Caco-2 (cell line): ENCODE results near the gene CT45A10. TPM values are rescaled to one million over a fixed set of nuclear protein-coding genes. Genes with fewer than 3 reads are reported as not detected.

ENCODE experiments used
- Bru-seq: library from RNA; stranded (reverse); fragments of 400-500 nt; gene quantifications from one replicate; lab custom pipeline; 2021; lab: Mats Ljungman, UMichigan
- BruChase-seq, 2 experiments: library from RNA; stranded (reverse); fragments of 400-500 nt; gene quantifications; one replicate each; lab custom pipeline; 2021; lab: Mats Ljungman, UMichigan
- BruUV-seq: library from RNA; stranded (reverse); fragments of 400-500 nt; replicated peaks from 2 replicates; lab custom pipeline; 2021; lab: Mats Ljungman, UMichigan
- CTCF ChIA-PET: fragments of 300-600 bp; sonication (Branson Sonifier 250); formaldehyde crosslinking; loops from one replicate; lab custom pipeline; 2022; ENCODE audit warnings: antibody characterized with exemption; lab: Charles Lee
- POLR2A ChIA-PET: fragments of 300-600 bp; sonication (Branson Sonifier 250); formaldehyde crosslinking; loops from one replicate; lab custom pipeline; 2022; ENCODE audit warnings: antibody characterized with exemption; lab: Charles Lee
- DNase-seq, 2 experiments: peaks; one replicate each; pipeline versions ENCODE4 v3.0.0 to v3.0.0-alpha.2; 2020 to 2022
- H3K27me3 ChIP-seq: replicated peaks from 2 replicates; pipeline ENCODE4 v1.6.0; 2011; ENCODE audit warnings: low read length; ENCODE audit not compliant: control insufficient read depth, insufficient read depth
- H3K36me3 ChIP-seq: 2 replicates; pipeline ENCODE4 v1.5.1; 2011; ENCODE audit warnings: low read length; ENCODE audit not compliant: control insufficient read depth, insufficient read depth
- H3K4me1 ChIP-seq: fragments of 250-450 bp; sonication (Bioruptor Pico); 2 replicates; pipeline ENCODE4 v1.5.1; 2020; ENCODE audit warnings: mild to moderate bottlenecking
- H3K4me3 ChIP-seq: 2 replicates; pipeline ENCODE4 v1.5.1; 2011; ENCODE audit warnings: low read depth, mild to moderate bottlenecking, control low read depth, low read length
- H3K9me3 ChIP-seq: fragments of 250-450 bp; sonication (Bioruptor Pico); 2 replicates; pipeline ENCODE4 v1.5.1; 2020; ENCODE audit warnings: mild to moderate bottlenecking, moderate library complexity
- H3K27ac Mint-ChIP-seq: one replicate; pipeline ENCODE4 v1.8.0; 2022; ENCODE audit warnings: mixed read lengths; ENCODE audit not compliant: unreplicated experiment
- H3K27me3 Mint-ChIP-seq: one replicate; pipeline ENCODE4 v1.8.0; 2022; ENCODE audit warnings: mixed read lengths; ENCODE audit not compliant: insufficient read depth, unreplicated experiment
- H3K36me3 Mint-ChIP-seq: one replicate; pipeline ENCODE4 v1.8.0; 2022; ENCODE audit warnings: mild to moderate bottlenecking, mixed read lengths; ENCODE audit not compliant: insufficient read depth, unreplicated experiment
- H3K4me1 Mint-ChIP-seq: one replicate; pipeline ENCODE4 v1.8.0; 2022; ENCODE audit warnings: low read depth, mixed read lengths; ENCODE audit not compliant: unreplicated experiment
- H3K4me3 Mint-ChIP-seq: one replicate; pipeline ENCODE4 v1.8.0; 2022; ENCODE audit warnings: mild to moderate bottlenecking, moderate library complexity, mixed read lengths; ENCODE audit not compliant: unreplicated experiment
- H3K9me3 Mint-ChIP-seq: one replicate; pipeline ENCODE4 v1.8.0; 2022; ENCODE audit warnings: mixed read lengths; ENCODE audit not compliant: unreplicated experiment
- intact Hi-C: fragments of 100-400 bp; cut with micrococcal nuclease; formaldehyde crosslinking; loops from one replicate; pipeline ENCODE4 v1.10.0; 2022; ENCODE audit not compliant: unreplicated experiment
- long read RNA-seq: library from polyadenylated mRNA; stranded (forward); transcript quantifications from one replicate; pipeline ENCODE4 v2.0.0, GENCODE V29; 2022
- total RNA-seq: library from RNA; stranded (reverse); gene quantifications from 2 replicates; pipeline ENCODE4 v1.2.3, GENCODE V29; 2022
- TF ChIP-seq, protein P1 (sequence below), 2 experiments: fragments of 200-600 bp in 1 of 2; IDR thresholded peaks; 1 replicate in 1 of 2; 2 replicates in 1 of 2; pipeline versions ENCODE4 v1.5.1 to v1.8.0; 2011 to 2022; ENCODE audit warnings: antibody characterized with exemption in 1 of 2, control low read depth in 1 of 2, inconsistent platforms in 1 of 2, low read depth in 1 of 2, low read length in 1 of 2, mild to moderate bottlenecking in 1 of 2, moderate library complexity in 1 of 2; ENCODE audit not compliant: insufficient read depth in 1 of 2, severe bottlenecking in 1 of 2, unreplicated experiment in 1 of 2

Gene CT45A10, protein sequence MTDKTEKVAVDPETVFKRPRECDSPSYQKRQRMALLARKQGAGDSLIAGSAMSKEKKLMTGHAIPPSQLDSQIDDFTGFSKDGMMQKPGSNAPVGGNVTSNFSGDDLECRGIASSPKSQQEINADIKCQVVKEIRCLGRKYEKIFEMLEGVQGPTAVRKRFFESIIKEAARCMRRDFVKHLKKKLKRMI
- total RNA-seq (not detected in 2 replicates), Bru-seq, nascent RNA (not detected), BruChase-seq, experiment 1, labeled RNA remaining after a 2-hour chase (not detected), BruChase-seq, experiment 2, labeled RNA remaining after a 6-hour chase (not detected)
- long read RNA-seq: 0 reads

DNA sequence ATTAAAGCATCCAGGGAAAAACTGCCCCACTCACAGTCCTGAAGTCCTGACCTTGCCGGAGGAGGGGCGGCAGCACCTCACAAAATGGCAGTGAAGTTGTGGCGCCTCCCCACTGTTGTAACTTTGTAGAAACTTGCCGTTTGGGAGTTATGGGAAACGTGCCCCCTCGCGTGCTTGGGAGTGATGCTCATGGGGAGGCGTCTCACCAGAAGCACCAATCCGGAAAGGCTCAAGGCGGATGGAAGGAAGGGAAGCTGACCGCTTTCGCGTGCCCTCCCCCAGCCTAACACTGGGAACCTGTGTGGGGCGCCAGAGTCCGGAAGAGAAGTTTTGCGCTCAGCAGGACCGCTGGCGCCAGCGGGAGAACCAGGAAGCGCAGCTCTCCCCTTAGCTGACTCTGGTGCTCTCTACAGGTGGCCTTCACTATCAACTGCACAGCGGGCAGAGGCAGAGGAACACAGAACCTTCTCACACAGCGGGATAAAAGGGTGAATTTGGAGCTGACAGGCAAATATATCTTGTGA, at the start of gene CT45A10, which contains the start of gene SAGE1:
CT45A10 (minus strand) TSS at position 151 of the 524 bp plus-strand sequence. CDS start 8,100 bp downstream, outside the sequence.
SAGE1 (plus strand) TSS at position 423 of the 524 bp plus-strand sequence. CDS start 2,527 bp downstream, outside the sequence.
- no peaks in the 10 kb centered on the region for H3K9me3 Mint-ChIP-seq

DNA sequence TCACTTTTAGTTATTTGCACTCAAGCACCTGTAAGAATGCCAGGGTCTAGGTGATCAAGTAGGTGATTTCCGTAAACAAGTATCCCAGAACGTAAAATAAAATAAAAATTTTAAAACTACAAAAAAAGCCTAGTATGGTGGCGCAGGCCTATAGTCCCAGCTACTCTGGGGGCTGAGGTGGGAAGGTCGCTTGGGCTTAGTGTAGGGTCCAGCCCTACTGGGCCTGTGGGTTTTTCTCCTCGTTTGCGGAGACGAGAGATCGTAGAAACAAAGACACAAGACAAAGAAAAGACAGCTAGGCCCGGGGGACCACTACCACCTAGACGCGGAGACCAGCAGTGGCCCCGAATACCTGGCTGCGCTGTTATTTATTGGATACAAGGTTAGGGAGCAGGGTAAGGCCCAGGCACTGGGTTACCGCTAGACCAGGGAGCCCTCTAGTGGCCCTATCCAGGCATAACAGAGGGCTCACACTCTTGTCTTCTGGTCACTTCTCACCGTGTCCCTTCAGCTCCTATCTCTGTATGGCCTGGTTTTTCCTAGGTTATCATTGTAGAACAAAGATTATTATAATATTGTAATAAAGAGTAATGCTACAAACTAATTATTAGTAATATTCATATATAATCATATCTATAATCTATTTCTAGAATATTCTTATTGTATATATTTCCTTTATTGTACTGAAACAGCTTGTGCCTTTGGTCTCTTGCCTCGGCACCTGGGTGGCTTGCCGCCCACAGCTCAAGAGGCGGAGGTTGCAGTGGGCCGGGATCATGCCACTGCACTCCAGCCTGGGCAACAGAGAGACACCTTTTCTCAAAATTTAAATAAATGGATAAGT, 38.6 kb upstream of the CT45A10 start:
- H3K27ac Mint-ChIP-seq: no peak overlapping the region
- Histone ChIP-seq H3K36me3 (no peaks in the 10 kb centered on the region), H3K9me3 (no peaks in the 10 kb centered on the region), H3K4me1 (no peaks in the 10 kb centered on the region), H3K4me3 (no peak overlapping the region), H3K27me3 (no peaks in the 10 kb centered on the region)
- TF ChIP-seq, protein P1, sequence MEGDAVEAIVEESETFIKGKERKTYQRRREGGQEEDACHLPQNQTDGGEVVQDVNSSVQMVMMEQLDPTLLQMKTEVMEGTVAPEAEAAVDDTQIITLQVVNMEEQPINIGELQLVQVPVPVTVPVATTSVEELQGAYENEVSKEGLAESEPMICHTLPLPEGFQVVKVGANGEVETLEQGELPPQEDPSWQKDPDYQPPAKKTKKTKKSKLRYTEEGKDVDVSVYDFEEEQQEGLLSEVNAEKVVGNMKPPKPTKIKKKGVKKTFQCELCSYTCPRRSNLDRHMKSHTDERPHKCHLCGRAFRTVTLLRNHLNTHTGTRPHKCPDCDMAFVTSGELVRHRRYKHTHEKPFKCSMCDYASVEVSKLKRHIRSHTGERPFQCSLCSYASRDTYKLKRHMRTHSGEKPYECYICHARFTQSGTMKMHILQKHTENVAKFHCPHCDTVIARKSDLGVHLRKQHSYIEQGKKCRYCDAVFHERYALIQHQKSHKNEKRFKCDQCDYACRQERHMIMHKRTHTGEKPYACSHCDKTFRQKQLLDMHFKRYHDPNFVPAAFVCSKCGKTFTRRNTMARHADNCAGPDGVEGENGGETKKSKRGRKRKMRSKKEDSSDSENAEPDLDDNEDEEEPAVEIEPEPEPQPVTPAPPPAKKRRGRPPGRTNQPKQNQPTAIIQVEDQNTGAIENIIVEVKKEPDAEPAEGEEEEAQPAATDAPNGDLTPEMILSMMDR (IDR thresholded peaks at IDR 0.05; ENCODE audit: insufficient read depth in 1 of 2, low read depth in 1 of 2, low read length in 1 of 2, severe bottlenecking in 1 of 2, unreplicated experiment in 1 of 2): peak; percentile 46 to 60
- intact Hi-C loops: loop anchor here (5.0 kb wide), 1 partner anchor 195 kb away; no protein-coding TSS in a partner anchor
- peaks cover 4% of the 10 kb centered on the region for H3K27me3 Mint-ChIP-seq
- DNase-seq: peak; percentile 42 to 62
- BruUV-seq: no TSS peak
- H3K4me1 Mint-ChIP-seq: no peaks in the 10 kb centered on the region
- no peak overlapping the region for H3K4me3 Mint-ChIP-seq
- ChIA-PET POLR2A (no interaction called here), CTCF (no interaction called here)
- H3K9me3 Mint-ChIP-seq: no peaks in the 10 kb centered on the region
- no peaks in the 10 kb centered on the region for H3K36me3 Mint-ChIP-seq

More for the DNA sequence above, at the start of gene CT45A10, which contains the start of gene SAGE1:
- no peaks in the 10 kb centered on the region for H3K4me1 ChIP-seq
- Mint-ChIP-seq H3K27me3 (no peaks in the 10 kb centered on the region), H3K4me1 (no peaks in the 10 kb centered on the region), H3K36me3 (no peaks in the 10 kb centered on the region), H3K27ac (no peak within 1 kb of the TSS), H3K4me3 (no peak within 1 kb of the TSS)
- CTCF ChIA-PET: no interaction called here
- intact Hi-C loops: no loop called here
- TF ChIP-seq, protein P1 (IDR thresholded peaks at IDR 0.05; ENCODE audit: insufficient read depth in 1 of 2, low read depth in 1 of 2, low read length in 1 of 2, severe bottlenecking in 1 of 2, unreplicated experiment in 1 of 2): no peak
- BruUV-seq: no TSS peak
- no peaks in the 10 kb centered on the region for H3K36me3 ChIP-seq
- no peak within 1 kb of the TSS for H3K4me3 ChIP-seq
- no peaks in the 10 kb centered on the region for H3K9me3 ChIP-seq
- H3K27me3 ChIP-seq: no peaks in the 10 kb centered on the region
- DNase-seq: no peak
- POLR2A ChIA-PET: no interaction called here

DNA sequence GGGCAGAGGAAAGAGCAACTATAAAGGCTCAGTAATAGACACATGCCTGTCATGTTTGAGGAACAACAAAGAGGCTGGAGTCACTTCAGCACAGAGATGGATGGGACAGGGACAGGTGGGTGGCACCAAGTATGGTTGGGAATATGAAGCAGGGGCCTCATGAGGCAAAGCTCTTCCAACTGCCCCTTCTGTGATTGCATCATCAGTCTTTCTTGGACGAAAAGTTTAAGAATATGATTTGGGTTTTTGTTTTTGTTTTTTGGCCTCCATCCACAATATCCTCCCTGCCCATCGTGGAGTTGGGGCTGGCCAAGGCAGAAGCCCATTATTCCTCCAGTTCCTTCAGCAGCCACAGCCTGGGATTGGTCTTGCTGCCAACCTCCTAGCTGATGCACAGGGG, 34.7 kb upstream of the CT45A10 start:
- Mint-ChIP-seq H3K9me3 (no peaks in the 10 kb centered on the region), H3K27ac (no peak overlapping the region), H3K36me3 (no peaks in the 10 kb centered on the region), H3K4me3 (no peak overlapping the region), H3K27me3 (peaks cover 4% of the 10 kb centered on the region), H3K4me1 (no peaks in the 10 kb centered on the region)
- Histone ChIP-seq H3K4me3 (no peak overlapping the region), H3K9me3 (no peaks in the 10 kb centered on the region), H3K36me3 (no peaks in the 10 kb centered on the region), H3K27me3 (no peaks in the 10 kb centered on the region), H3K4me1 (no peaks in the 10 kb centered on the region)
- TF ChIP-seq, protein P1 (IDR thresholded peaks at IDR 0.05; ENCODE audit: insufficient read depth in 1 of 2, low read depth in 1 of 2, low read length in 1 of 2, severe bottlenecking in 1 of 2, unreplicated experiment in 1 of 2): no peak
- no TSS peak for BruUV-seq
- CTCF ChIA-PET: no interaction called here
- intact Hi-C loops: no loop called here
- no peak for DNase-seq
- POLR2A ChIA-PET: no interaction called here
